HL-60 (cell line): Measurements from ENCODE around the gene WDR43.

ENCODE experiments used
- DNase-seq, 2 experiments: peaks; one replicate each; pipeline ENCODE4 v3.0.0-alpha.2; 2010 to 2020; ENCODE audit warnings: low read depth in 1 of 2, low spot score in 1 of 2
- H3K27ac ChIP-seq: fragments of 250-450 bp; sonication (Bioruptor Pico); replicated peaks from 2 replicates; pipeline ENCODE4 v1.5.1; 2020; ENCODE audit warnings: mild to moderate bottlenecking, moderate library complexity
- H3K27me3 ChIP-seq: fragments of 250-450 bp; sonication (Bioruptor Pico); 2 replicates; pipeline ENCODE4 v1.5.1; 2021; ENCODE audit warnings: mild to moderate bottlenecking, moderate library complexity; ENCODE audit not compliant: insufficient read depth, poor library complexity, severe bottlenecking
- H3K4me3 ChIP-seq: replicated peaks from 2 replicates; pipeline ENCODE4 v1.5.1; 2011; ENCODE audit warnings: mild to moderate bottlenecking, control low read depth, low read length; ENCODE audit not compliant: insufficient read depth
- CTCF ChIP-seq: IDR thresholded peaks from one replicate; pipeline ENCODE4 v1.5.1; 2011; ENCODE audit warnings: low read length, control low read depth, inconsistent platforms; ENCODE audit not compliant: insufficient read depth
- GABPA ChIP-seq: IDR thresholded peaks from 2 replicates; pipeline ENCODE4 v1.6.1; 2012; ENCODE audit warnings: low read depth
- POLR2AphosphoS5 ChIP-seq: IDR thresholded peaks from 2 replicates; pipeline ENCODE4 v1.6.1; 2012; ENCODE audit warnings: low read depth
- REST ChIP-seq: IDR thresholded peaks from 2 replicates; pipeline ENCODE4 v1.6.1; 2012; ENCODE audit warnings: low read depth; ENCODE audit not compliant: insufficient replicate concordance
- SPI1 ChIP-seq: IDR thresholded peaks from 2 replicates; pipeline ENCODE4 v1.6.1; 2012; ENCODE audit warnings: low read depth, mild to moderate bottlenecking, borderline replicate concordance

WDR43 gene

GRCh38 chr2:28986429-28986828 lies 92.0 kb downstream of the WDR43 start:
- DNase-seq: no peak
- TF ChIP-seq REST (peak; percentile 64), GABPA (no peak)
- Histone ChIP-seq H3K27ac (no peak overlapping the region), H3K4me3 (no peak overlapping the region), H3K27me3 (no peaks in the 10 kb centered on the region)

GRCh38 chr2:28989973-28990372 lies 95.5 kb downstream of the WDR43 start:
- no peak for DNase-seq
- Histone ChIP-seq H3K27ac (no peak overlapping the region), H3K4me3 (no peak overlapping the region), H3K27me3 (no peaks in the 10 kb centered on the region)
- TF ChIP-seq CTCF (no peak), POLR2AphosphoS5 (no peak), REST (no peak)

GRCh38 chr2:28990445-28990844 lies 96.0 kb downstream of the WDR43 start:
- no peak for DNase-seq
- TF ChIP-seq POLR2AphosphoS5 (no peak), REST (no peak), SPI1 (no peak), GABPA (no peak), CTCF (no peak)
- Histone ChIP-seq H3K27ac (no peak overlapping the region), H3K4me3 (no peak overlapping the region), H3K27me3 (no peaks in the 10 kb centered on the region)

GRCh38 chr2:28991021-28991420 lies 96.6 kb downstream of the WDR43 start:
- Histone ChIP-seq H3K4me3 (no peak overlapping the region), H3K27me3 (no peaks in the 10 kb centered on the region), H3K27ac (no peak overlapping the region)
- DNase-seq: no peak
- no peak for TF ChIP-seq REST
- no peak for TF ChIP-seq GABPA
- TF ChIP-seq SPI1: no peak
- TF ChIP-seq POLR2AphosphoS5: no peak
- no peak for TF ChIP-seq CTCF
